SK-N-SH (cell line): Measurements from ENCODE around the gene HSFX4.

Experiments used
- MXI1 ChIP-seq: IDR thresholded peaks from 2 replicates; pipeline ENCODE4 v1.6.1; 2012; ENCODE audit warnings: mild to moderate bottlenecking, low read depth, low read length, improper control_type of control experiment
- SIN3A ChIP-seq: IDR thresholded peaks from 2 replicates; pipeline ENCODE4 v1.6.1; 2012; ENCODE audit warnings: low read depth, mild to moderate bottlenecking, low read length, moderate library complexity, borderline replicate concordance
- TEAD4 ChIP-seq: IDR thresholded peaks from 2 replicates; pipeline ENCODE4 v1.4.0; 2012; ENCODE audit warnings: mild to moderate bottlenecking, borderline replicate concordance; ENCODE audit not compliant: insufficient read depth

DNA sequence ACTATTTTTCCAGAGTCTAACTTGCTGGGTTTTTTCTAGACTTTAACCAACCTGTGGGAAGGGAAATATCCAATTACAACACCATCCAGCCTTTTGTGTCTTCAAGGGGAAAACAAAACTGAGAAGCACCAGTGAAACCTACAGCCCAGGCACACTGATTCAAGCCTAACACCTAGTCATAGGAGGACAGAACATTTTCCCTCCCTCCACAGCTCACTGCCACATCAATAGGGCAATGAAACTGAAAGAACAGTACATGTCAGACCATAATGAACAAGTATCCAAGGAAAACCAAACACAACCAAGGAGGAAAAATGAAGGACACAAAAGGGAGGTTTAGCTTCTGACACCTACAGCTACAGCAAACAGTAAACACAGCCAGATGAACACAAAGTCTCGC, 30.8 kb upstream of the HSFX4 start:
- TF ChIP-seq SIN3A: no peak
- TF ChIP-seq MXI1: no peak
- TF ChIP-seq TEAD4: no peak
